OCI-LY3 (cell line): ENCODE measurements around the gene YTHDC1.

Source experiments
- EZH2phosphoT487 ChIP-seq: fragments of 200-600 bp; shearing (Covaris generic); IDR thresholded peaks from 2 replicates; pipeline ENCODE4 v1.6.1; 2018; ENCODE audit warnings: antibody characterized with exemption, mixed run types, low read depth
- TF ChIP-seq, protein P1 (sequence below): fragments of 200-600, 300-600 bp; sonication (generic); IDR thresholded peaks from 2 replicates; pipeline ENCODE4 v1.5.1; 2014; ENCODE audit warnings: antibody characterized with exemption, low read length, low read depth

DNA sequence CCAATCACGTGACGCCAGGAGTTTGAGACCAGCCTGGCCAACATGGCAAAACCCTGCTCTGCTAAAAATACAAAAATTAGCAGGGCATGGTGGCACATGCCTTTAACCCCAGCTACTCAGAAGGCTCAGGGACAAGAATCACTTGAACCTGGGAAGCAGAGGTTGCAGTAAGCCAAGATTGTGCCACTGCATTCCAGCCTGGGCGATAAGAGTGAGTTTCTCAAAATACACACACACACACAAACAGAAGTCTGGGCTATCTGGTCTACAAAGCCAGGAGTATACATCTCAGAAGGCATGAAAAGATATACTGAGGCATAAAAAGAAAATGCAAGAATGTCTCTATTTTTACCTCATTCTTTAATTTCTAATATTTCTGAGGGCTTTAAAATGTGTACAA lies 11.3 kb downstream of the YTHDC1 start:
- TF ChIP-seq, protein P1, sequence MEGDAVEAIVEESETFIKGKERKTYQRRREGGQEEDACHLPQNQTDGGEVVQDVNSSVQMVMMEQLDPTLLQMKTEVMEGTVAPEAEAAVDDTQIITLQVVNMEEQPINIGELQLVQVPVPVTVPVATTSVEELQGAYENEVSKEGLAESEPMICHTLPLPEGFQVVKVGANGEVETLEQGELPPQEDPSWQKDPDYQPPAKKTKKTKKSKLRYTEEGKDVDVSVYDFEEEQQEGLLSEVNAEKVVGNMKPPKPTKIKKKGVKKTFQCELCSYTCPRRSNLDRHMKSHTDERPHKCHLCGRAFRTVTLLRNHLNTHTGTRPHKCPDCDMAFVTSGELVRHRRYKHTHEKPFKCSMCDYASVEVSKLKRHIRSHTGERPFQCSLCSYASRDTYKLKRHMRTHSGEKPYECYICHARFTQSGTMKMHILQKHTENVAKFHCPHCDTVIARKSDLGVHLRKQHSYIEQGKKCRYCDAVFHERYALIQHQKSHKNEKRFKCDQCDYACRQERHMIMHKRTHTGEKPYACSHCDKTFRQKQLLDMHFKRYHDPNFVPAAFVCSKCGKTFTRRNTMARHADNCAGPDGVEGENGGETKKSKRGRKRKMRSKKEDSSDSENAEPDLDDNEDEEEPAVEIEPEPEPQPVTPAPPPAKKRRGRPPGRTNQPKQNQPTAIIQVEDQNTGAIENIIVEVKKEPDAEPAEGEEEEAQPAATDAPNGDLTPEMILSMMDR, result no peak
- no peak for TF ChIP-seq EZH2phosphoT487
